ENCODE measurements around the gene GOLGA8S.
"Not testable (repeated sequence)": the region's sequence is repeated elsewhere in the genome, so short reads cannot be mapped to it uniquely, and the experiment has no call there.

The GOLGA8S gene

DNA sequence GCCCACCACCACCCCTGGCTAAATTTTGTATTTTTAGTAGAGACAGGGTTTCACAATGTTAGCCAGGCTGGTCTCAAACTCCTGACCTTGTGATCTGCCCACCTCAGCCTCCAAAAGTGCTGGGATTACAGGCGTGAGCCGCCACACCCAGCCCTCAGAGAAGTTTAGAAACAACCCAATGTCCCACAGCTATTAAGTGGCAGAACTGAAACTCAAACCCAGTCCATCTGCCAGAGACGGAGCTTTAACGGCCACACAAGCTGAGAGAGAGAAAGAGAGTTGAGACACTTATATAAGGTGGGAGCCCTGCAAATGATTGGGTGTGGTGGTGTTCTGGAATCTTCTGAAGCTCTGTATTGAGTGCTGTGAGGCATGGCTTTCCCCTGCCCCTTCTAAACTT lies 43.8 kb downstream of the GOLGA8S start:
- not testable (repeated sequence) for DNase-seq

DNA sequence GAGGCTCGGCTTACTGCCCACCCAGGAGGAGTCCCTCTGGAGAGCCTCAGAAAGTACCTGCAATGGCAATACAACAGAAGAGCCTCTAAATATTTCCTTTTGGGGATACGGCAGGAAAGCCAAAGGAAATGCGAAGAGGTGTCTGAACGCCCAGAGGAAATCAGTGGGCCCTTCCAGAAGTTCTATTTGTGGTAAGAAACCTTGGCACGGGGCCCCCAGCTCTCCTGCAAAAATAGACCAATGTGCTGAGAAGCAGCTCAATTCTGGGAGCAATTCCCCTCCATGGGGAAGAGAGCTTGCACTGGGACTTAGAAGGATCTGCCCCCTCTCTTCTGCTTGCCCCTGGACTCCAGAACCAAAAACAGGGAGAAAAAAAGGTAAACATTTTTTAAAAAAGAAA lies 44.7 kb downstream of the GOLGA8S start:
- not testable (repeated sequence) for DNase-seq

DNA sequence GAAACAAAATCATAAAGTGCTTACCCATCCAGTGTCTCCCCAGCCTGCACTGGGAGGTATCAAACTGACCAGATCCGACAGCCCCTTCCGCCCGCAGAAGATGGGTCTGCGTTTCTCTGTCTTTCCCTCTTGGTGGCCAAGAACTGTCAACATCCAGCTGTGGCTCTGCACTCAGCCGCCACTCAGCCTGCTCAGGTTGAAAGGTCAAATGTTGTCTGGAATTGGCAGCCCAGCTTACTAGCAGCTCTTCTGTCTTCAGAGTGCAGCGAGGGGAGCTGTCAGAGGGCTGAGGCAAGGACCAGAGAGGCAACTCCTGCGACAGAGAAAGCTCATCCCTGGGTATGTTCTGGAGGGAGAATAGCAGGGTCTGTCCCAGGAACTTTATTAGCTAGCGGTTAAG lies 47.1 kb downstream of the GOLGA8S start:
- DNase-seq, result no peak

DNA sequence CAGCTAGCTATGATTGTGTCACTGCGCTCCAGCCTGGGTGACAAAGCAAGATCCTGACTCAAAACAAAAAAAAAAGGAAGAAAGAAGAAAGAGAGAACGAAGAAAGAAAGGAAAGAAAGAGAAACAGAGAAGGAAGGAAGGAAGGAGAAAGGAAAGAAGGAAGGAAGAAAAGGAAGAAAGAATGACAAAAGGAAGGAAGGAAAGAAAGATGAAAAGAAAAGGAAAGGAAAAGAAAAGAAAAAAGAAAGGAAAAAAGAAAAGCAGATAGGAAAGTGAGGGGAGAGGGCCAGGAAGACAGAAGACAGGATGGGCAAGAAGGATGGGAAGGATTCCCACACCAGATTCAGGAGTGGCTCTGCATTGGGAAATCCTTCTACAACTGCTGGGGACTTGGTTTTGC lies 47.6 kb downstream of the GOLGA8S start:
- no peak for DNase-seq

DNA sequence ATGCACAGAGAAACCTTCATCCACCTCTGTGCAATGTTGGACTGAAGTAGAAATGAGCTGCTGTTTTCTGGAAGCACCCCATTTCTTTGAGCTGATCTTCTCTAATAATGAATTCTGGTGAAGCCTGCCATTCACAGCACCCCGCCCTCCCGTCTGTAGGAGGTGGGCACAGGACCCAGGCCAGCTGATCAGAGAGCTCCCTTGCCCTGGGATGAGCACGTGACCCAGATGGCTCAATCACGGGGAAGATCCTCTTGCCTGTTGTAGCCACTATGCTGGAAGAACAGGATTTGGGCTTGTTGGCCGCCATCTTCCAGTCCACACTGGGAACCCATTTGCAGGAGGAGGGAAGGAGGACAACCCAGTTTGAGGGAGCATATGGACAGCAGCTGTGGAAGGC lies 48.0 kb downstream of the GOLGA8S start:
- no peak for DNase-seq

DNA sequence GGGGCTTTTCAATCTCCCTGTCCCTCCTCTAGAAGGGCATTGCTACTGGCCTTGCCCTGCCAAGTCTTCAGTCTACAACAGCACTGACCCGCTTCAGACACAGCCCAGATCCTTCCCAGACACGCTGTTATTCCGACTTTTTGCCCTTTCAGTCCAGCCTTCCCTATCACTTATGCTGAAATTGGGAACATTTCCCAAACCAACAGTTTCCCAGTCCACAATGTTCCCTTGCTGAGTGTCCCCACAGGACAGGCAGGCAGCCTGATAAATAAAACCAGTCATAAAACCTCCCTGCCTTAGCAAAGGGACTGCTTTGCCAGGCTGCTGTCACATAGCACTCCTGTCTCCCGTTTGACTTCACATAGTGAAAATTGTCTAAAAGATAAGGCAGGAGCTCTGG lies 49.0 kb downstream of the GOLGA8S start:
- no peak for DNase-seq

DNA sequence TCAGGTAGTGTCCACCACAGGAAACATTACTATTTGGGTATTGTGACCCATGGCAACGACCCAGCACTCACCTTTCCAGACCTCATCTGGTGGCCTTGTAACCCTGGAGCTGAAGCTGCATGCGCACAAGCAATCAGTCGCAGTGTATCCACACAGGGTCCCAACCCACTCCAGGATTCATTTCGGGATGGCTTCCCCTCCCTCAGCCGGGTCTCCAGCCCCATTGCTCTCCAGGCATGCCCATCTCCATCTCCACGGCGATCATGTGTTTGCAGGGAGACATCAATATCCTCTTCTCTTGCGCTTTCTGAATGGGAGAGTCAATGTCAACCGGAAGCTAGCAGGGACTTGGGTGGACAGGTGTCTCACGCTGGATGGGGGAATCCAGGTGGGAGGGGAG lies 57.3 kb downstream of the GOLGA8S start:
- DNase-seq, result no peak

DNA sequence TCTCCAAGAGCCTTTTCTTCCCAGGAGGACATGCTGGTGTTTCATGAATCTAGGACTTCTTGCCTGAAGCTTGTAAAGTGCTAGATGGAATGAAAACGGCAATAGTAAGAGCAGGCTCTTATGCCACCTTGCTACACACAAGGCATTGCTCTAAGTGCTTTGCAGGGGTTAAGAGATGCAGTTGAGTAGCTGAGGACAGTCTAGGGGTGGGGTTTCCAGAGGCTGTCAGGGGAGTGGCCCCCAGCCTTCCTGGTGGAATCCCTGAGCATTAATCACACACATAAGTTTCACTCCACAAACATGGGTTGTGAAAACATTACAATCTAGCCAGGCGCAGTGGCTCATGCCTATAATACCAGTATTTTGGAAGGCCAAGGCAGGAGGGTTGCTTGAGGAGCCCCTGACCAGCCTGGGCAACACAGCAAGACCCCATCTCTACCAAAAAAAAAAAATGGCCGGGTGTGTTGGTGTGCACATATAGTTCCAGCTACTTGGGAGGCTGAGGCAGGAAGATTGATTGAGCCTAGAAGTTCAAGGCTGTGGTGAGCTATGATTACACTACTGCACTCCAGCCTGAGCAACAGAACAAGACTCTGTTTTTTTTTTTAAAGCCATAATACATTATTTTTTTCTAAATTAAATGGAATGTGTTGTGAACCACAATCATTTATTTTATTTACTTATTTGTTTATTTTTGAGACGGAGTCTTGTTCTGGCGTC lies 58.5 kb downstream of the GOLGA8S start:
- not testable (repeated sequence) for DNase-seq
